Lung (tissue), 12 donors: ENCODE results near the gene UBXN10. TPM values are rescaled to one million over a fixed set of nuclear protein-coding genes. Genes with fewer than 3 reads are reported as not detected.

Experiments
- ATAC-seq: fragments of 200-7000 bp; cut with Tn5 transposase; one replicate; pipeline ENCODE4 v1.9.1; 2020; ENCODE audit warnings: moderate number of reproducible peaks; ENCODE audit not compliant: insufficient read depth, low FRiP score
- DNase-seq, 3 donors: peaks; one replicate each; pipeline ENCODE4 v3.0.0-alpha.2; 2013 to 2017
- H3K27ac ChIP-seq, 2 donors: one replicate each; pipeline ENCODE4 v1.5.1; 2013; ENCODE audit warnings: mild to moderate bottlenecking in 2 of 2, moderate library complexity in 2 of 2, control low read depth in 1 of 2, inconsistent platforms in 1 of 2, low read depth in 1 of 2, low read length in 1 of 2
- H3K27me3 ChIP-seq, 3 donors: one replicate each; pipeline ENCODE4 v1.5.1; 2013; ENCODE audit warnings: low read length in 2 of 3; ENCODE audit not compliant: control insufficient read depth in 3 of 3, insufficient read depth in 3 of 3
- H3K36me3 ChIP-seq, 4 donors: one replicate each; pipeline ENCODE4 v1.5.1; 2013; ENCODE audit warnings: low read length in 4 of 4, mild to moderate bottlenecking in 1 of 4, moderate library complexity in 1 of 4; ENCODE audit not compliant: control insufficient read depth in 4 of 4, insufficient read depth in 4 of 4
- H3K4me1 ChIP-seq, 5 donors: one replicate each; pipeline ENCODE4 v1.5.1; 2013; ENCODE audit warnings: low read length in 5 of 5, mild to moderate bottlenecking in 2 of 5, moderate library complexity in 1 of 5; ENCODE audit not compliant: control insufficient read depth in 5 of 5, insufficient read depth in 5 of 5
- H3K4me3 ChIP-seq: one replicate; pipeline ENCODE4 v1.5.1; 2013; ENCODE audit warnings: mild to moderate bottlenecking, control low read depth, moderate library complexity
- H3K9ac ChIP-seq, 2 donors: one replicate each; pipeline ENCODE4 v1.5.1; 2013; ENCODE audit warnings: low read length in 2 of 2, control low read depth in 1 of 2; ENCODE audit not compliant: insufficient read depth in 1 of 2
- H3K9me3 ChIP-seq, 4 donors: one replicate each; pipeline ENCODE4 v1.5.1; 2013; ENCODE audit warnings: low read length in 3 of 4, mild to moderate bottlenecking in 1 of 4, moderate library complexity in 1 of 4; ENCODE audit not compliant: control insufficient read depth in 4 of 4, insufficient read depth in 3 of 4
- CTCF ChIP-seq: IDR thresholded peaks from 2 replicates; pipeline ENCODE4 v1.5.1; 2012; ENCODE audit warnings: mild to moderate bottlenecking; ENCODE audit errors: control extremely low read depth, extremely low read depth
- WGBS, 2 donors: extraction: QIAGEN DNeasy Blood & Tissue Kit; methylation state at CpG; one replicate each; pipeline ENCODE4 v1.1.7; 2013; 5-methylcytosine and 5-hydroxymethylcytosine counted together
- polyA plus RNA-seq, 2 donors: library from polyadenylated mRNA; stranded (reverse); fragments of 200-250 nt; gene quantifications; one replicate each; pipeline ENCODE4 v1.2.1, GENCODE V29; 2013
- total RNA-seq, 2 donors: library from RNA; depleted of rRNA in 1 of 2; stranded (reverse); fragments of >200 nt in 1 of 2; gene quantifications; one replicate each; pipeline ENCODE4 v1.2.1, GENCODE V29; 2014 to 2021
- donor health status: control.
- donor health status: control.
- donor health status: Bipolar disorder and iron deficiency.
- donor health status: healthy.
- donor health status: DM: yes; HTN: yes; CAD: no.

The UBXN10 gene
- total and polyA plus RNA-seq, 4 donors = 2.5 to 19.7 (median 12.3) TPM

DNA sequence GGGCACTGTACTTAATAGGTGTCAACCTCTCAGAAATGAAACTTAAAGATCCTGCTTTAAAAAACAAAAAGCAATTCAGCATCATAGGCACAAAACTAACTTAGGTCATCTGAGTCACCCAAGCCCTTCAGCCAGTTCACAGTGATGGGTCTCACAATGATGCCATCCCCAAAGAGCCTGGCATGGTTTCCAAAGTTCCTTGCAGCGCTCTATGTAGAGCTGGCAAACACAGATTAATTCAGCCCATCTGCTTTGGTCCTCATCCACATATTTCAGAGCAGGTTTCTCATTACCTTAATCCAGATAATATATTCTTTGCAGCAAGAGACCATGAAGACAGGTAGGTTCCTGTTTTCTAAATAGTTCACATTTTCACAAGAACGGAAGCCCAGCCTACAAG, 15.1 kb downstream of the UBXN10 start:
- WGBS, 2 donors = 69 to 78% methylated on average over 2 of the region's 2 CpGs
- no peak overlapping the region for H3K4me3 ChIP-seq

GRCh38 chr1:20202166-20202565, 16.3 kb downstream of the UBXN10 start:
- ATAC-seq (no peak), DNase-seq (no peak)
- Histone ChIP-seq H3K27me3 (peaks cover 0 to 20% (median 0%) of the 10 kb centered on the region in 3 donors), H3K36me3 (no peaks in the 10 kb centered on the region), H3K27ac (no peak overlapping the region), H3K9ac (no peak overlapping the region), H3K9me3 (peaks cover 0 to 2% (median 0%) of the 10 kb centered on the region in 4 donors), H3K4me1 (no peaks in the 10 kb centered on the region), H3K4me3 (no peak overlapping the region)
- WGBS, 2 donors = 87 to 95% methylated on average over 5 of the region's 5 CpGs
- no peak for TF ChIP-seq CTCF

More for the DNA sequence above, 15.1 kb downstream of the UBXN10 start:
- DNase-seq (no peak), ATAC-seq (no peak)
- Histone ChIP-seq H3K27me3 (peaks cover 0 to 20% (median 0%) of the 10 kb centered on the region in 3 donors), H3K4me1 (no peaks in the 10 kb centered on the region), H3K27ac (no peak overlapping the region), H3K36me3 (no peaks in the 10 kb centered on the region), H3K9me3 (peaks cover 0 to 2% (median 0%) of the 10 kb centered on the region in 4 donors), H3K9ac (no peak overlapping the region)
- no peak for TF ChIP-seq CTCF

DNA sequence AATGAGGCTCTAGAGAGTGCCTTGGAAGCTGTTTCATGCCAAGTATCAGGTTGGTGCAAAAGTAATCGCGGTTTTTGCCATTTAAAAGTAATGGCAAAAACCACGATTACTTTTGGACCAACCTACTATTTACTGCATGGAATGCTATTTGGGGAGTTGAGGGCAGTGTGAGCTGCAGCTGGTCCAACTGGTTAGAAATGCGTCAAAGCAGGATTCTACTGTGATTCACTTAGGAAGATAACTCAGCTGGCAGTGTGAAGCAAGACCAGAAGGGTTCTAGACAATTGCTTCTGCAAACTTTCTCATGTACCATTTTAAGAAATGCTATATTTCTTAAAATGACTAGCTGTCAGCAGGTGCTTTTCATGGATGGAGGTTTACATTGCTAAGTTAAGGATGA, 21.6 kb downstream of the UBXN10 start:
- H3K27me3 ChIP-seq = peaks cover 0 to 2% (median 0%) of the 10 kb centered on the region in 3 donors
- no peak for ATAC-seq
- H3K4me1 ChIP-seq = peaks cover 0 to 9% (median 0%) of the 10 kb centered on the region in 5 donors
- 77 to 85% methylated on average over 4 of the region's 4 CpGs for WGBS, 2 donors
- no peak for TF ChIP-seq CTCF
- H3K27ac ChIP-seq = no peak overlapping the region
- no peaks in the 10 kb centered on the region for H3K36me3 ChIP-seq
- no peak overlapping the region for H3K4me3 ChIP-seq
- DNase-seq = no peak
- peaks cover 0 to 2% (median 0%) of the 10 kb centered on the region in 4 donors for H3K9me3 ChIP-seq
- no peak overlapping the region for H3K9ac ChIP-seq

DNA sequence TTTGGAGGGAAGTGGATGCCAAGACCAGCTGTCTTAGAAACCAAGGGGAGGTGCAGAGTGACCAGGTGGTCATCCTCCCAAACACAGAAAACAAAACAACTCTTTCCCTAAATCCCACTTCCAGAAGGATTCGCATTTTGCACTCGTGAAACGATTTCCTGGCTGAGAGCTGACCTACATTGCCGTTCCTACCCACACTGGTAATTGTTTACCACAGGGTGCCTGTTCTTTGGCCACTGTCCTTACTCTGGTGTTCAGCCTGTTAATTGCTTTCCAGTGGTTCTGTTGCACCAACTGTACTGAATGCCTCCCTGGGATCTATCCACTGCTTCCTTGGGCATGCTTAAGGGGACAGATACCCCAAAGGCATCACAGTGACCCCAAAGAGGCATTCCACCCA, 23.6 kb downstream of the UBXN10 start:
- Histone ChIP-seq H3K27ac (no peak overlapping the region), H3K4me1 (peaks cover 0 to 16% (median 0%) of the 10 kb centered on the region in 5 donors), H3K36me3 (no peaks in the 10 kb centered on the region), H3K27me3 (peaks cover 0 to 3% (median 0%) of the 10 kb centered on the region in 3 donors), H3K9me3 (no peaks in the 10 kb centered on the region), H3K4me3 (no peak overlapping the region), H3K9ac (no peak overlapping the region)
- WGBS, 2 donors = 58 to 65% methylated on average over 4 of the region's 4 CpGs
- ATAC-seq (no peak), DNase-seq (no peak)
- TF ChIP-seq CTCF = no peak
